Measurements from ENCODE around the gene MLLT6.

MLLT6 gene

GRCh38 chr17:38728290-38728831, 23.3 kb downstream of the MLLT6 start:
- Histone ChIP-seq H3K4me3 (ENCODE audit: low read length) (no peak overlapping the region), H3K4me1 (ENCODE audit: control insufficient read depth, insufficient read depth, low read length) (peaks cover 64% of the 10 kb centered on the region), H3K9ac (ENCODE audit: low read length) (no peak overlapping the region), H3K9me3 (ENCODE audit: control insufficient read depth, low read length) (no peaks in the 10 kb centered on the region), H3K36me3 (ENCODE audit: control insufficient read depth, insufficient read depth, low read length) (no peaks in the 10 kb centered on the region), H3K27me3 (ENCODE audit: control insufficient read depth, insufficient read depth, low read length) (no peaks in the 10 kb centered on the region)

GRCh38 chr17:38729368-38729885, 24.4 kb downstream of the MLLT6 start:
- H3K36me3 ChIP-seq (ENCODE audit: control insufficient read depth, insufficient read depth, low read length), result no peaks in the 10 kb centered on the region
- peak overlapping the region; percentile 52 for H3K4me3 ChIP-seq (ENCODE audit: low read length)
- H3K9me3 ChIP-seq (ENCODE audit: control insufficient read depth, low read length), result no peaks in the 10 kb centered on the region
- peak overlapping the region; percentile 70 for H3K9ac ChIP-seq (ENCODE audit: low read length)
- peaks cover 68% of the 10 kb centered on the region for H3K4me1 ChIP-seq (ENCODE audit: control insufficient read depth, insufficient read depth, low read length)
- no peaks in the 10 kb centered on the region for H3K27me3 ChIP-seq (ENCODE audit: control insufficient read depth, insufficient read depth, low read length)

DNA sequence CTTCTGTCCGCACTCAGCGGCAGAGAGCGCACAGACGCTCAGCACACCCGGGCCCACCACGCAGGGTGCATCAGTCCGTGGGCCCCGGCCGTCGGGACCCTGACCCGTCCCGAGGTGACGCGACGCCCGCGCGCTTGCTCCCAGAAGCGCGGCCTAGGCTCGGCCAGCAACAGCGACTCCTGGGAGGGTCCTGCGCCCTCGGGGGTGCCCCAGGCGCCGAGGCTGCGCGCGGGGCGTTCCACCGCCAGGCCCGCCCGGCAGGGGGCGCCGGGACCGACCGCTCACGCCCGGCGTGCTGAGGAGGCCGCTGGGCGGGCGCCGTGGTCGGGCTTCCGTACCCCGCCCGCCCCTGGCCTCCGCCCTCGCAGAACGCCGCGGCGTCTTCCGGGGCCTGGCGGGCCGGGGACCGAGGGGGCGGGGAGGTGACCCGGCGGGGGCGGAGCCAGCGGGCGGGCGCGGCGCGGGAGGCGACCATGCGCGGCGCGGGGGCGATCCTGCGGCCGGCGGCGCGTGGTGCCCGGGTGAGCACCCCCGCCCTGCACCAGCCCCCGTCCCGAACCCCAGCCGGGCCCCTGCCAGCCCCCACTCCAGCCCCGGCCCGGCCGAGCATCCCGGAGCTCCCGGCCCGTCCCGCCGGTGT, 24.9 kb downstream of the MLLT6 start, which contains the start of gene CISD3:
Gene CISD3, plus strand, starts transcription at position 456 of the 640 bp plus-strand sequence. Its CDS starts 18 bp downstream, at position 474.
- Histone ChIP-seq H3K9me3 (ENCODE audit: control insufficient read depth, low read length) (no peaks in the 10 kb centered on the region), H3K27me3 (ENCODE audit: control insufficient read depth, insufficient read depth, low read length) (no peaks in the 10 kb centered on the region), H3K4me3 (ENCODE audit: low read length) (peak within 1 kb of the TSS; percentile 53), H3K4me1 (ENCODE audit: control insufficient read depth, insufficient read depth, low read length) (peaks cover 63% of the 10 kb centered on the region), H3K9ac (ENCODE audit: low read length) (peak within 1 kb of the TSS; percentile 81), H3K36me3 (ENCODE audit: control insufficient read depth, insufficient read depth, low read length) (no peaks in the 10 kb centered on the region)

DNA sequence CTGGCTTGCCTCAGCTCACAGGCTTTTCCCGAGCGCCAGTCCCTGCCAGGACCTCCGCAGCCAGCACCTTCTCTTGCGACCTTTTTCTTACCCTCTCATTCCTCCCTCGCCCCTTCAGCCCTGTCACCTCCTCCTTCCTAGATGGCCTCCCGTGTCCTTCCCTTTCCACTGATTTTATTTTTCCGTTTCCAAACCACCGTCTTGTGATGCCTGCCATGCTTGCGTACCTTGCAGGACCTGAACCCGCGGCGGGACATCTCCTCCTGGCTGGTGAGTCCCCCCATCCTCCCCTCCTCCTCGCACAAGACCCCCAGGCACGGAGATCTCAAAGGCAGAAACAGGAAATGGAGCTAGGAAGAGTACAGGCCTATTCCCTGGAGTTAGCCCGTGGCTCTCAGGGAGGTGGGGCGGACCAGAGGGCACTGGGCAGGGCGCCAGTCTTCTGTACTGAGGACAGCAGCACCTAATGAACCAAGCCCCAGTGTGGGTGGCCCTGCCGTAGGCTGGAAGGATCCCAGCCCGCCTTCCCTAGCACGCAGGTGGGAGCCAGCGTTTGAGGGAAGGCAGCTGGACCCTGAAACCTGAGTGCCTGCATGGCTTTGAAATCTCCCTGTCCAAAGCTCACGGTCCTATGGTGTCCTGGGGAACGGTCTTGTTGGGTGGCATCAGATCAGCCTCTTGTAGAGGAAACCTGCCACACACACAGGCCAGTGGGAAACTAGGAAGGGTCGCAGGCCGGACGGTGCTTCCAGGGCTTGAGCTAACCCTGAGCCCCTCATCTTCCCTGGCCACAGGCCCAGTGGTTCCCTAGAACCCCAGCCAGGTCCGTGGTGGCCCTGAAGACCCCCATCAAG, 25.7 kb downstream of the MLLT6 start:
- H3K9ac ChIP-seq (ENCODE audit: low read length), result peak overlapping the region; percentile 81
- H3K9me3 ChIP-seq (ENCODE audit: control insufficient read depth, low read length), result no peaks in the 10 kb centered on the region
- no peaks in the 10 kb centered on the region for H3K27me3 ChIP-seq (ENCODE audit: control insufficient read depth, insufficient read depth, low read length)
- H3K4me3 ChIP-seq (ENCODE audit: low read length), result peak overlapping the region; percentile 53
- no peaks in the 10 kb centered on the region for H3K36me3 ChIP-seq (ENCODE audit: control insufficient read depth, insufficient read depth, low read length)
- peaks cover 62% of the 10 kb centered on the region for H3K4me1 ChIP-seq (ENCODE audit: control insufficient read depth, insufficient read depth, low read length)

DNA sequence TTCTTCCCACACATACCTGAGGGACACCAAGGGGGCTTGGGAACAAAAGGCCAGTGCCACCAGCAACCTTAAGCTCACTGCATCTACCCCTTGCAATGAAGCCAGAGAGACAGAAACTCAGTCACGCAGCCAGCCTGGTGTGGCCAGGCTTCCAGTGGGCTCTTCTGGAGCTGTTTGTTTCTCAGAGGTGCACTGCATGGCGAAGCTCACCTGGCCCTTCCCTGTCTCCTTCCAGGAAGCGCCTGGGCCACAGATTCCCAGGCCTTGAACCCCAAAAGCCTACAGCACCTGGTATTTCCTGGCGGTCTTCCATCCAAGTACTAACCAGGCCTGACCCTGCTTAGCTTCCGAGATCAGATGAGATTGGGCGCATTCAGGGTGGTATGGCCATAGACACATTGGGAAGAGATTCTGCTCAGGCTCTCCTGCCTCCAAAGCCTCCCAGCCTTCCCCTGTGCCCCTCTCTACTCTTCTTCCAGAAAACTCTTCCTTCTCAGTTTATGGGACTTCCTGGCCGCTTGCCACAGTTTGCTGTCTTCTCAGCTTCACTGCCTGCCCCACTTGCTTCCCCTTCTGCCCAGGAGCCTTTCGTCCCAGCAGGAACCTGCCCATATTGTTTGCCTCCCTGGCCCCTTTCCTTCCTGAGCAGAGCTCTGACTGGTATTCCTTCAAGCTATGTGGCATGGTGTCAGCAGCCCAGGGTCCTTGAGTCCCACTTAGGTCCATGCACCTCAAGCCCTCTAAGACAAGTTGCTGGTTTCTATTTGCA, 26.6 kb downstream of the MLLT6 start:
- H3K27me3 ChIP-seq (ENCODE audit: control insufficient read depth, insufficient read depth, low read length), result no peaks in the 10 kb centered on the region
- no peaks in the 10 kb centered on the region for H3K9me3 ChIP-seq (ENCODE audit: control insufficient read depth, low read length)
- peaks cover 4% of the 10 kb centered on the region for H3K36me3 ChIP-seq (ENCODE audit: control insufficient read depth, insufficient read depth, low read length)
- peak overlapping the region; percentile 53 for H3K4me3 ChIP-seq (ENCODE audit: low read length)
- peaks cover 59% of the 10 kb centered on the region for H3K4me1 ChIP-seq (ENCODE audit: control insufficient read depth, insufficient read depth, low read length)
- H3K9ac ChIP-seq (ENCODE audit: low read length), result peak overlapping the region; percentile 81

DNA sequence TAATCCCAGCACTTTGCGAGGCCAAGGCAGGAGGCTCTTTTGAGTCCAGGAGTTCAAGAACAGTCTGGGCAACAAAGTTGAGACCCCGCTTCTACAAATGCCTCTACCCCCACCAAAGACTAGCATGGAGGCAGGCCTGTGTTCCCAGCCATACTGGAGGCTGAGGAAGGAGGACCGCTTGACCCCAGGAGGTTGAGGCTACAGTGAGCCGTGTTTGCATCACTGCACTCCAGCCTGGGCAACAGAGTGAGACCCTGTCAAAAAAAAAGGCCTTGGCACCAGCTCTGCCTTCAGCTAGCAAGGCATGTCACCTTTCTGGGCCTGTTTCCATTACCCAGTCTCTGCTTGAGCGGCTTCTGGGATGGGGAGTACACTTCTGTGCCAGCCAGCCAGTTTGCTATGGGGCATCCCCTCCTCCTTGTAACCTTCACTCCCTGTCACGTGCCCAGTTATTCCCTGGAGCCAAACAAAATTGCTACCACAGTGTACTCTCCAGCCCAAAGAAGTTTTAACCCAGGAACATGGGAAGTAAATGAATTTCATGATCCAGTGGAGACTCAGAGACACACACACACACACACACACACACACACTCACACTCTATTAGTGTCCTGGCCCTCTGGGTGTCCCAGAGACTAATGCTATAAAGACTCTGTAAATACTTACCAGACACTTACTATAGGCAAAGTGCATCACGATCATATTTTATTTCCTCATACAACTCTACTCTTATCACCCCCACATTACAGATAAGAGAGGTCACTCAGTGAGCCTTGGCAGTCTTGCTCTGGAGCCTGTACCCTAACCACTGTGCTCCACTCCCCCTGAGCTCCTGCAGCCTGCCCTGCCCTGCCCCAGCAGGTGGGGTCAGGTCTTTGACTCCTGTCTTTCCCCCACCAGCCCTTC, 27.6 kb downstream of the MLLT6 start:
- H3K4me1 ChIP-seq (ENCODE audit: control insufficient read depth, insufficient read depth, low read length), result peaks cover 59% of the 10 kb centered on the region
- peaks cover 4% of the 10 kb centered on the region for H3K36me3 ChIP-seq (ENCODE audit: control insufficient read depth, insufficient read depth, low read length)
- no peaks in the 10 kb centered on the region for H3K9me3 ChIP-seq (ENCODE audit: control insufficient read depth, low read length)
- no peak overlapping the region for H3K4me3 ChIP-seq (ENCODE audit: low read length)
- H3K27me3 ChIP-seq (ENCODE audit: control insufficient read depth, insufficient read depth, low read length), result no peaks in the 10 kb centered on the region
- peak overlapping the region; percentile 81 for H3K9ac ChIP-seq (ENCODE audit: low read length)

DNA sequence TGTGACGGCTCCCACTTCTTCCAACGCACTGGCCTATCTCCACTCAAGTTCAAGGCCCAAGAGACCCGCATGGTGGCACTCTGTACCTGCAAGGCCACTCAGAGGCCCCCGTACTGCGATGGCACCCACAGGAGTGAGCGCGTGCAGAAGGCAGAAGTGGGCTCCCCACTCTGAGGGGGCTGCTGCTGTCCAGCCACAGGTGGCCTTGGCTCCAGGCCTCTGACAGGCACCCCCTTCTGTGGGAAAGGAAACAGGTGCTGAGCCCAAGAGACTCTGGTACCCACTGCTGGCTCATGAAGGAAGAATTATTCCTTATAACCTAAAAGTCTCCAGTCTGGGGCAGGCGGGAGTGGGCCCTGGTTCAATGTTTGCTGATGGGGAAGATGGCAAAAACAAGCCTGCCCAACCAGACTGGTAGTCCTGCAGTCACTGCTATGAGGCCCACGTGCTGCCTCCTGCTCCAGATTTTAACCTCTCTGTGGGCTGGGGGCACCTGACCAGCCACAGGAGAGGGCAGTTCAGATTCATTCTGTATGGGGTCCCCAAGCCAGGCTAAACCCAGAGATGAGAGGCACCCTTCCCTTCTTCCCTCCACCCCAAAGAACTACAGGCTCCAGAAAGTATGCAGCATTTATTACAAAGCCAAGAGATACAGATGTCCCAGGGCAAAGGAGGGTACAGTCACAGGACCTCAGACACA, 28.4 kb downstream of the MLLT6 start:
- Histone ChIP-seq H3K27me3 (ENCODE audit: control insufficient read depth, insufficient read depth, low read length) (no peaks in the 10 kb centered on the region), H3K4me1 (ENCODE audit: control insufficient read depth, insufficient read depth, low read length) (peaks cover 55% of the 10 kb centered on the region), H3K36me3 (ENCODE audit: control insufficient read depth, insufficient read depth, low read length) (peaks cover 10% of the 10 kb centered on the region), H3K9me3 (ENCODE audit: control insufficient read depth, low read length) (no peaks in the 10 kb centered on the region), H3K4me3 (ENCODE audit: low read length) (no peak overlapping the region), H3K9ac (ENCODE audit: low read length) (no peak overlapping the region)

GRCh38 chr17:38733982-38734973, 29.2 kb downstream of the MLLT6 start:
- no peaks in the 10 kb centered on the region for H3K27me3 ChIP-seq (ENCODE audit: control insufficient read depth, insufficient read depth, low read length)
- no peak overlapping the region for H3K9ac ChIP-seq (ENCODE audit: low read length)
- peaks cover 47% of the 10 kb centered on the region for H3K4me1 ChIP-seq (ENCODE audit: control insufficient read depth, insufficient read depth, low read length)
- H3K9me3 ChIP-seq (ENCODE audit: control insufficient read depth, low read length), result no peaks in the 10 kb centered on the region
- peaks cover 12% of the 10 kb centered on the region for H3K36me3 ChIP-seq (ENCODE audit: control insufficient read depth, insufficient read depth, low read length)
- no peak overlapping the region for H3K4me3 ChIP-seq (ENCODE audit: low read length)

- no peaks in the 10 kb centered on the region for H3K9me3 ChIP-seq (ENCODE audit: control insufficient read depth, low read length)
- no peak overlapping the region for H3K9ac ChIP-seq (ENCODE audit: low read length)
- H3K4me1 ChIP-seq (ENCODE audit: control insufficient read depth, insufficient read depth, low read length), result peaks cover 41% of the 10 kb centered on the region
- H3K27me3 ChIP-seq (ENCODE audit: control insufficient read depth, insufficient read depth, low read length), result no peaks in the 10 kb centered on the region
- no peak overlapping the region for H3K4me3 ChIP-seq (ENCODE audit: low read length)
- H3K36me3 ChIP-seq (ENCODE audit: control insufficient read depth, insufficient read depth, low read length), result peaks cover 12% of the 10 kb centered on the region
Observed at GRCh38 chr17:38735161-38735997, 30.3 kb downstream of the MLLT6 start.
